ENCODE data around the gene ZNF662.

The ZNF662 gene

DNA sequence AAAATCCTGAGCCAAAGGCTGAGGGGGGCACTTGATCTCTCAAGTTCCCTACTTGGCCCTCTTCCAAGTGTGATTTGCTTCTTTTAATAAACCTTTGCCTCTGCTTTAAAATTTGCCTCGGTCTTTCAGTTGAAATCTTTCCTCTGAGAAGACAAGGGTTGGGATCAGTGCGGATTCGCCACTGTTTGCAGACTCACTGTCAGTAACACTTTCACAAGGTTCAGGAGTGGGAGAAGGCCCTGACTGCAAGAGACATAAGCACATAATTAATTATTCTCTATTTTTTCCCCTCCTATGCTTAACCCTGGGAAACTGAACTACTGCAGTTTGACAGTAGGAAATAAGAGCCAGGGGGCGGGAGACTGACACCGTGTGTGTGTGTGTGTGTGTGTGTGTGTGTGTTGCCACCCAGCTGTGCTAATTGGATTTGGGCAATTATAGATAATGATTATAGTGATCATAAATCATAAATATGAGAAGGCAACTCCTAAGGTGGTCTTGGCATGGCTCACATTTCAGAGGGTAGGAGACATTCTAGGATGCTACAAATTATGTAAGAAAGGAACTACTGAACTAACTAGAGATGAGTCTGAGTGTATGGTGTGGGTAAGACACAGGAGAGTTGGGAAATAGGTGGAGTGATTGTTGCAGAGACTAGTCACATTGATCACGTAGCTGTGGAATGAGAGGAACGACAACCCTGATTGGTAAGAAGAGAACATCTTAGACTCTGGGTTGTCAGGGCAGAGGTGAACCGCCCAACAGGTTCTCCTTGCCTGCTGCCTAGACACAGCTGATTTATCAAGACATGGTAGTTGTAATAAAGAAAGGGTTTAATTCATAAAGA lies 5.5 kb upstream of the ZNF662 start:
- intact Hi-C loops (cut with DNase I; ENCODE audit: low total_unique reads), result no loop called here
- no peak for DNase-seq
- TF ChIP-seq, protein P1, sequence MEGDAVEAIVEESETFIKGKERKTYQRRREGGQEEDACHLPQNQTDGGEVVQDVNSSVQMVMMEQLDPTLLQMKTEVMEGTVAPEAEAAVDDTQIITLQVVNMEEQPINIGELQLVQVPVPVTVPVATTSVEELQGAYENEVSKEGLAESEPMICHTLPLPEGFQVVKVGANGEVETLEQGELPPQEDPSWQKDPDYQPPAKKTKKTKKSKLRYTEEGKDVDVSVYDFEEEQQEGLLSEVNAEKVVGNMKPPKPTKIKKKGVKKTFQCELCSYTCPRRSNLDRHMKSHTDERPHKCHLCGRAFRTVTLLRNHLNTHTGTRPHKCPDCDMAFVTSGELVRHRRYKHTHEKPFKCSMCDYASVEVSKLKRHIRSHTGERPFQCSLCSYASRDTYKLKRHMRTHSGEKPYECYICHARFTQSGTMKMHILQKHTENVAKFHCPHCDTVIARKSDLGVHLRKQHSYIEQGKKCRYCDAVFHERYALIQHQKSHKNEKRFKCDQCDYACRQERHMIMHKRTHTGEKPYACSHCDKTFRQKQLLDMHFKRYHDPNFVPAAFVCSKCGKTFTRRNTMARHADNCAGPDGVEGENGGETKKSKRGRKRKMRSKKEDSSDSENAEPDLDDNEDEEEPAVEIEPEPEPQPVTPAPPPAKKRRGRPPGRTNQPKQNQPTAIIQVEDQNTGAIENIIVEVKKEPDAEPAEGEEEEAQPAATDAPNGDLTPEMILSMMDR (IDR thresholded peaks at IDR 0.05), result no peak
- Histone ChIP-seq H3K4me1 (peaks cover 0 to 4% (median 2%) of the 10 kb centered on the region in 4 donors), H3K4me3 (no peak overlapping the region), H3K9me3 (no peaks in the 10 kb centered on the region), H3K36me3 (no peaks in the 10 kb centered on the region), H3K27me3 (no peaks in the 10 kb centered on the region), H3K27ac (no peak overlapping the region)

DNA sequence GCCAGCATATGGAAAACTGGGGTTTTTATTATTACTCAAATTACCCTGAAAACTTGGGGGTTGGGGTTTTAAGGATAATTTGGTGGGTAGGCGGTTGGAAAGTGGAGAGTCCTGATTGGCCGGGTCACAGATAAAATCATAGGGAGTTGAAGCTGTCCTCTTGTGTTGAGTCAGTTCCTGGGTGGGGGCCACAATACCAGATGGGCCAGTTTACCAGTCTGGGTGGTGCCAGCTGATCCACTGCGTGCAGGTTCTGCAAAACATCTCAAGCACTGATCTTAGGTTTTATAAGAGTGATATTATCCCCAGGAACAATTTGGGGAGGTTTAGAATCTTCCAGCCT lies 4.9 kb upstream of the ZNF662 start:
- peaks cover 0 to 8% (median 3%) of the 10 kb centered on the region in 4 donors for H3K4me1 ChIP-seq
- H3K27me3 ChIP-seq, result no peaks in the 10 kb centered on the region
- no peaks in the 10 kb centered on the region for H3K9me3 ChIP-seq
- DNase-seq, result no peak
- no peak overlapping the region for H3K4me3 ChIP-seq
- no peaks in the 10 kb centered on the region for H3K36me3 ChIP-seq
- intact Hi-C loops (cut with DNase I; ENCODE audit: low total_unique reads), result no loop called here
- TF ChIP-seq, protein P1 (IDR thresholded peaks at IDR 0.05), result no peak
- no peak overlapping the region for H3K27ac ChIP-seq

- Histone ChIP-seq H3K27me3 (no peaks in the 10 kb centered on the region), H3K4me1 (peaks cover 0 to 16% (median 11%) of the 10 kb centered on the region in 4 donors), H3K4me3 (no peak overlapping the region), H3K9me3 (no peaks in the 10 kb centered on the region), H3K27ac (no peak overlapping the region), H3K36me3 (no peaks in the 10 kb centered on the region)
- TF ChIP-seq, protein P1 (IDR thresholded peaks at IDR 0.05), result no peak
- DNase-seq, result no peak
- intact Hi-C loops (cut with DNase I; ENCODE audit: low total_unique reads), result no loop called here
These were observed 3.7 kb upstream of the ZNF662 start for GRCh38 chr3:42902257-42902656.

GRCh38 chr3:42904076-42904475 lies 1.9 kb upstream of the ZNF662 start:
- no peak overlapping the region for H3K4me3 ChIP-seq
- DNase-seq, result no peak
- H3K27me3 ChIP-seq, result no peaks in the 10 kb centered on the region
- TF ChIP-seq, protein P1 (IDR thresholded peaks at IDR 0.05), result no peak
- H3K27ac ChIP-seq, result no peak overlapping the region
- peaks cover 0 to 21% (median 12%) of the 10 kb centered on the region in 4 donors for H3K4me1 ChIP-seq
- peaks cover 9 to 15% (median 12%) of the 10 kb centered on the region in 3 donors for H3K36me3 ChIP-seq
- no peaks in the 10 kb centered on the region for H3K9me3 ChIP-seq
- intact Hi-C loops (cut with DNase I; ENCODE audit: low total_unique reads), result no loop called here

- intact Hi-C loops (cut with DNase I; ENCODE audit: low total_unique reads), result no loop called here
- Histone ChIP-seq H3K9me3 (peaks cover 0 to 1% (median 0%) of the 10 kb centered on the region in 3 donors), H3K4me1 (peaks cover 0 to 21% (median 12%) of the 10 kb centered on the region in 4 donors), H3K4me3 (peak overlapping the region; percentile 67 to 84), H3K27ac (peak overlapping the region; percentile 75 to 76), H3K36me3 (peaks cover 18 to 31% (median 27%) of the 10 kb centered on the region in 3 donors), H3K27me3 (no peaks in the 10 kb centered on the region)
- no peak for DNase-seq
- TF ChIP-seq, protein P1 (IDR thresholded peaks at IDR 0.05), result no peak
These were observed 237 bp upstream of the ZNF662 start for GRCh38 chr3:42905740-42906069.

Data from tibial artery (tissue), 4 donors.